ENCODE results near the gene AK2.

GRCh38 chr1:33013791-33014190 is 22.9 kb downstream of the AK2 start:
- TF ChIP-seq, protein P1, sequence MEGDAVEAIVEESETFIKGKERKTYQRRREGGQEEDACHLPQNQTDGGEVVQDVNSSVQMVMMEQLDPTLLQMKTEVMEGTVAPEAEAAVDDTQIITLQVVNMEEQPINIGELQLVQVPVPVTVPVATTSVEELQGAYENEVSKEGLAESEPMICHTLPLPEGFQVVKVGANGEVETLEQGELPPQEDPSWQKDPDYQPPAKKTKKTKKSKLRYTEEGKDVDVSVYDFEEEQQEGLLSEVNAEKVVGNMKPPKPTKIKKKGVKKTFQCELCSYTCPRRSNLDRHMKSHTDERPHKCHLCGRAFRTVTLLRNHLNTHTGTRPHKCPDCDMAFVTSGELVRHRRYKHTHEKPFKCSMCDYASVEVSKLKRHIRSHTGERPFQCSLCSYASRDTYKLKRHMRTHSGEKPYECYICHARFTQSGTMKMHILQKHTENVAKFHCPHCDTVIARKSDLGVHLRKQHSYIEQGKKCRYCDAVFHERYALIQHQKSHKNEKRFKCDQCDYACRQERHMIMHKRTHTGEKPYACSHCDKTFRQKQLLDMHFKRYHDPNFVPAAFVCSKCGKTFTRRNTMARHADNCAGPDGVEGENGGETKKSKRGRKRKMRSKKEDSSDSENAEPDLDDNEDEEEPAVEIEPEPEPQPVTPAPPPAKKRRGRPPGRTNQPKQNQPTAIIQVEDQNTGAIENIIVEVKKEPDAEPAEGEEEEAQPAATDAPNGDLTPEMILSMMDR (IDR thresholded peaks at IDR 0.05): no peak
- TF ChIP-seq EP300 (IDR thresholded peaks at IDR 0.05): no peak

All from sigmoid colon (tissue), 4 donors.